WTC11 (cell line): ENCODE measurements around the gene C22orf42. TPM values are rescaled to one million over a fixed set of nuclear protein-coding genes. Genes with fewer than 3 reads are reported as not detected.

Experiments
- ATAC-seq: fragments of 200-7000 bp; cut with Tn5 transposase; 2 replicates; pipeline ENCODE4 v1.10.0; 2021; ENCODE audit warnings: mild to moderate bottlenecking, moderate library complexity
- CTCF ChIA-PET: fragments of 300-600 bp; sonication (Branson Sonifier 250); formaldehyde crosslinking; loops from one replicate; lab custom pipeline; 2021; ENCODE audit warnings: antibody characterized with exemption; lab: Charles Lee
- POLR2A ChIA-PET: fragments of 350-600 bp; sonication (Branson Sonifier 250); formaldehyde crosslinking; loops from one replicate; lab custom pipeline; 2021; ENCODE audit warnings: antibody characterized with exemption; lab: Charles Lee
- DNase-seq: peaks from one replicate; pipeline ENCODE4 v3.0.0; 2021; ENCODE audit warnings: low spot score
- H3K27ac Mint-ChIP-seq: 2 replicates; pipeline ENCODE4 v1.8.0; 2021; ENCODE audit warnings: mixed read lengths
- H3K27me3 Mint-ChIP-seq: 2 replicates; pipeline ENCODE4 v1.8.0; 2021; ENCODE audit warnings: low read depth, mild to moderate bottlenecking, moderate library complexity, mixed read lengths
- H3K36me3 Mint-ChIP-seq: 2 replicates; pipeline ENCODE4 v1.8.0; 2021; ENCODE audit warnings: mixed read lengths
- H3K4me1 Mint-ChIP-seq: 2 replicates; pipeline ENCODE4 v1.8.0; 2022; ENCODE audit warnings: mixed read lengths
- H3K4me3 Mint-ChIP-seq: 2 replicates; pipeline ENCODE4 v1.8.0; 2021; ENCODE audit warnings: mild to moderate bottlenecking, moderate library complexity, mixed read lengths
- H3K9me3 Mint-ChIP-seq: 2 replicates; pipeline ENCODE4 v1.8.0; 2021; ENCODE audit warnings: mixed read lengths
- E2F5 ChIP-seq: sonication (generic); formaldehyde crosslinking; IDR thresholded peaks from 2 replicates; pipeline ENCODE4 v1.8.1; 2022; ENCODE audit warnings: mild to moderate bottlenecking, moderate library complexity, missing genetic modification reagents
- MXD4 ChIP-seq: fragments of 250-450 bp; sonication (Bioruptor Pico); IDR thresholded peaks from 2 replicates; pipeline ENCODE4 v1.8.0; 2021; ENCODE audit warnings: mild to moderate bottlenecking, moderate library complexity, borderline replicate concordance
- PRRX2 ChIP-seq: fragments of 250-450 bp; sonication (Bioruptor Pico); IDR thresholded peaks from 2 replicates; pipeline ENCODE4 v1.8.0; 2021; ENCODE audit warnings: mild to moderate bottlenecking
- TEAD1 ChIP-seq: sonication (generic); formaldehyde crosslinking; IDR thresholded peaks from 2 replicates; pipeline ENCODE4 v1.8.0; 2022; ENCODE audit warnings: mild to moderate bottlenecking, missing genetic modification reagents
- TP53 ChIP-seq: sonication (generic); formaldehyde crosslinking; IDR thresholded peaks from 2 replicates; pipeline ENCODE4 v1.8.1; 2023; ENCODE audit warnings: mild to moderate bottlenecking, missing genetic modification reagents
- ZBTB21 ChIP-seq: sonication (generic); formaldehyde crosslinking; IDR thresholded peaks from 2 replicates; pipeline ENCODE4 v1.8.1; 2023; ENCODE audit warnings: mild to moderate bottlenecking, missing genetic modification reagents, borderline replicate concordance
- ZNF281 ChIP-seq: sonication (generic); formaldehyde crosslinking; IDR thresholded peaks from 2 replicates; pipeline ENCODE4 v1.8.0; 2023; ENCODE audit warnings: mild to moderate bottlenecking, missing genetic modification reagents
- total RNA-seq: library from RNA; stranded (reverse); gene quantifications from 3 replicates; pipeline ENCODE4 v1.2.3, GENCODE V29; 2021
- TF ChIP-seq, protein P1 (sequence below): sonication (generic); formaldehyde crosslinking; IDR thresholded peaks from 2 replicates; pipeline ENCODE4 v1.8.0; 2022; ENCODE audit warnings: mild to moderate bottlenecking, missing genetic modification reagents
- TF ChIP-seq, protein P2 (sequence below): fragments of 250-450 bp; sonication (Bioruptor Pico); IDR thresholded peaks from 2 replicates; pipeline ENCODE4 v1.9.0; 2021; ENCODE audit warnings: mild to moderate bottlenecking, borderline replicate concordance
- TF ChIP-seq, protein P3 (sequence below): sonication (generic); formaldehyde crosslinking; IDR thresholded peaks from 2 replicates; pipeline ENCODE4 v1.8.0; 2023; ENCODE audit warnings: missing genetic modification reagents

The C22orf42 gene
- total RNA-seq, 1 experiment from 2014 or later = 0.61 TPM

DNA sequence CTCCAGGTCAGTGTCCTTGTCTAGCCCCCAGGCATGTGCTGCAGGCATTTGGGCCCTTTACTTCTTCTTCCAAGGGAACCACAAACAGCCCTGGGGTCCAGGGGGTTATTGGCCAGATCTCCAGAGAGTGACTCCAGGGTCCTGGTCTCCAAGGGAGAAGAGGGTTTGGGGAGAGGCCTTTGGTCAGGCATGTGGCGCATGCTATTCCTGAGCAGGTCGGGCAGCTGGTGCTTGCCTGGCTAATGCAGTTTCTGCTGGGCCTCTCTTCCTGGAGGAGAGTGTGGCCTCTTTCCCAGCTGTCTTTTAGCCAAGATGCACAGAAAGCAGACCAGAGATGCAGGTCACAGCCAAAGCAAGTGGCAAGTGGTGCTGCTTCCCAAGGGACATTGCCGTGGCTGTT lies 49.6 kb upstream of the C22orf42 start (continued):
- TF ChIP-seq ZNF281 = no peak

DNA sequence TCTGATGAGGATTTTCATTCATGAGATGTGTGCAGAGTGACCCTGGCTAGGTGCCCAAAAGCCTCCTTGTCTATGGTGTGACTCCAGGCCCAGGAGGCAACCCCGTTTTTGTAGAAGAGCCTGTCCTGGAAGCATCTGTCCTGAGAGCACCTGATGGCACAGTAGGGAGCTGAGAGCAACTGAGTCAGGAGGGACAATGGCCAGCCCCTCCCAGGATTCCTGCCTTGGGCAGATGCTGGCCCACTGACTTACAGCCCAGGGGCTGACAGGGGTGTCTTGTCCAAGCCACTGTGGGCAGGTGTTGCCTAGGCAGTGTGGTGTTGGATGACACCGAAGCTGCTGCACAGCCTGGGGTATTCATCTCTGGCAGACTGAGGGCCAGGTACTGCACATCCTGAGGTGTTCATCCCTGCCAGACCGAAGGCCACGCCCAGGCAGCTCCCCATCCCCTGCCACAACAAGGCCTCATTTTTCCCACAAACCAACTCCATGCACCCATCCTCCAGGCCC lies 48.9 kb upstream of the C22orf42 start:
- no peaks in the 10 kb centered on the region for H3K9me3 Mint-ChIP-seq
- H3K4me1 Mint-ChIP-seq = peaks cover 46% of the 10 kb centered on the region
- ATAC-seq (no peak), DNase-seq (no peak)
- H3K4me3 Mint-ChIP-seq = no peak overlapping the region
- no peak overlapping the region for H3K27ac Mint-ChIP-seq
- TF ChIP-seq E2F5 (CRISPR knock-in tag) (no peak), PRRX2 (no peak), ZBTB21 (CRISPR knock-in tag) (no peak), TP53 (CRISPR knock-in tag) (no peak), TEAD1 (CRISPR knock-in tag) (no peak), MXD4 (CRISPR knock-in tag) (no peak)
- TF ChIP-seq, protein P1, sequence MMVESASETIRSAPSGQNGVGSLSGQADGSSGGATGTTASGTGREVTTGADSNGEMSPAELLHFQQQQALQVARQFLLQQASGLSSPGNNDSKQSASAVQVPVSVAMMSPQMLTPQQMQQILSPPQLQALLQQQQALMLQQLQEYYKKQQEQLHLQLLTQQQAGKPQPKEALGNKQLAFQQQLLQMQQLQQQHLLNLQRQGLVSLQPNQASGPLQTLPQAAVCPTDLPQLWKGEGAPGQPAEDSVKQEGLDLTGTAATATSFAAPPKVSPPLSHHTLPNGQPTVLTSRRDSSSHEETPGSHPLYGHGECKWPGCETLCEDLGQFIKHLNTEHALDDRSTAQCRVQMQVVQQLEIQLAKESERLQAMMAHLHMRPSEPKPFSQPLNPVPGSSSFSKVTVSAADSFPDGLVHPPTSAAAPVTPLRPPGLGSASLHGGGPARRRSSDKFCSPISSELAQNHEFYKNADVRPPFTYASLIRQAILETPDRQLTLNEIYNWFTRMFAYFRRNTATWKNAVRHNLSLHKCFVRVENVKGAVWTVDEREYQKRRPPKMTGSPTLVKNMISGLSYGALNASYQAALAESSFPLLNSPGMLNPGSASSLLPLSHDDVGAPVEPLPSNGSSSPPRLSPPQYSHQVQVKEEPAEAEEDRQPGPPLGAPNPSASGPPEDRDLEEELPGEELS (CRISPR knock-in tag) = no peak
- TF ChIP-seq, protein P2, sequence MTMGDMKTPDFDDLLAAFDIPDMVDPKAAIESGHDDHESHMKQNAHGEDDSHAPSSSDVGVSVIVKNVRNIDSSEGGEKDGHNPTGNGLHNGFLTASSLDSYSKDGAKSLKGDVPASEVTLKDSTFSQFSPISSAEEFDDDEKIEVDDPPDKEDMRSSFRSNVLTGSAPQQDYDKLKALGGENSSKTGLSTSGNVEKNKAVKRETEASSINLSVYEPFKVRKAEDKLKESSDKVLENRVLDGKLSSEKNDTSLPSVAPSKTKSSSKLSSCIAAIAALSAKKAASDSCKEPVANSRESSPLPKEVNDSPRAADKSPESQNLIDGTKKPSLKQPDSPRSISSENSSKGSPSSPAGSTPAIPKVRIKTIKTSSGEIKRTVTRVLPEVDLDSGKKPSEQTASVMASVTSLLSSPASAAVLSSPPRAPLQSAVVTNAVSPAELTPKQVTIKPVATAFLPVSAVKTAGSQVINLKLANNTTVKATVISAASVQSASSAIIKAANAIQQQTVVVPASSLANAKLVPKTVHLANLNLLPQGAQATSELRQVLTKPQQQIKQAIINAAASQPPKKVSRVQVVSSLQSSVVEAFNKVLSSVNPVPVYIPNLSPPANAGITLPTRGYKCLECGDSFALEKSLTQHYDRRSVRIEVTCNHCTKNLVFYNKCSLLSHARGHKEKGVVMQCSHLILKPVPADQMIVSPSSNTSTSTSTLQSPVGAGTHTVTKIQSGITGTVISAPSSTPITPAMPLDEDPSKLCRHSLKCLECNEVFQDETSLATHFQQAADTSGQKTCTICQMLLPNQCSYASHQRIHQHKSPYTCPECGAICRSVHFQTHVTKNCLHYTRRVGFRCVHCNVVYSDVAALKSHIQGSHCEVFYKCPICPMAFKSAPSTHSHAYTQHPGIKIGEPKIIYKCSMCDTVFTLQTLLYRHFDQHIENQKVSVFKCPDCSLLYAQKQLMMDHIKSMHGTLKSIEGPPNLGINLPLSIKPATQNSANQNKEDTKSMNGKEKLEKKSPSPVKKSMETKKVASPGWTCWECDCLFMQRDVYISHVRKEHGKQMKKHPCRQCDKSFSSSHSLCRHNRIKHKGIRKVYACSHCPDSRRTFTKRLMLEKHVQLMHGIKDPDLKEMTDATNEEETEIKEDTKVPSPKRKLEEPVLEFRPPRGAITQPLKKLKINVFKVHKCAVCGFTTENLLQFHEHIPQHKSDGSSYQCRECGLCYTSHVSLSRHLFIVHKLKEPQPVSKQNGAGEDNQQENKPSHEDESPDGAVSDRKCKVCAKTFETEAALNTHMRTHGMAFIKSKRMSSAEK = no peak
- TF ChIP-seq, protein P3, sequence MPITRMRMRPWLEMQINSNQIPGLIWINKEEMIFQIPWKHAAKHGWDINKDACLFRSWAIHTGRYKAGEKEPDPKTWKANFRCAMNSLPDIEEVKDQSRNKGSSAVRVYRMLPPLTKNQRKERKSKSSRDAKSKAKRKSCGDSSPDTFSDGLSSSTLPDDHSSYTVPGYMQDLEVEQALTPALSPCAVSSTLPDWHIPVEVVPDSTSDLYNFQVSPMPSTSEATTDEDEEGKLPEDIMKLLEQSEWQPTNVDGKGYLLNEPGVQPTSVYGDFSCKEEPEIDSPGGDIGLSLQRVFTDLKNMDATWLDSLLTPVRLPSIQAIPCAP = no peak
- H3K27me3 Mint-ChIP-seq = peaks cover 37% of the 10 kb centered on the region
- ChIA-PET CTCF (interaction anchor here (0.7 to 2.3 kb wide), 11 partner anchors 10 to 182 kb away, joined by 4 to 23 read pairs (median 8); partner anchors contain the start of gene SLC5A4), POLR2A (no interaction called here)
- H3K36me3 Mint-ChIP-seq = no peaks in the 10 kb centered on the region; the same call in 1 of the 2 replicates
